Lung (tissue), 12 donors: ENCODE data around the gene LPGAT1. TPM values are rescaled to one million over a fixed set of nuclear protein-coding genes. Genes with fewer than 3 reads are reported as not detected.

Source experiments
- ATAC-seq: fragments of 200-7000 bp; cut with Tn5 transposase; one replicate; pipeline ENCODE4 v1.9.1; 2020; ENCODE audit warnings: moderate number of reproducible peaks; ENCODE audit not compliant: insufficient read depth, low FRiP score
- DNase-seq, 3 donors: peaks; one replicate each; pipeline ENCODE4 v3.0.0-alpha.2; 2013 to 2017
- H3K27ac ChIP-seq, 2 donors: one replicate each; pipeline ENCODE4 v1.5.1; 2013; ENCODE audit warnings: mild to moderate bottlenecking in 2 of 2, moderate library complexity in 2 of 2, control low read depth in 1 of 2, inconsistent platforms in 1 of 2, low read depth in 1 of 2, low read length in 1 of 2
- H3K27me3 ChIP-seq, 3 donors: one replicate each; pipeline ENCODE4 v1.5.1; 2013; ENCODE audit warnings: low read length in 2 of 3; ENCODE audit not compliant: control insufficient read depth in 3 of 3, insufficient read depth in 3 of 3
- H3K36me3 ChIP-seq, 4 donors: one replicate each; pipeline ENCODE4 v1.5.1; 2013; ENCODE audit warnings: low read length in 4 of 4, mild to moderate bottlenecking in 1 of 4, moderate library complexity in 1 of 4; ENCODE audit not compliant: control insufficient read depth in 4 of 4, insufficient read depth in 4 of 4
- H3K4me1 ChIP-seq, 5 donors: one replicate each; pipeline ENCODE4 v1.5.1; 2013; ENCODE audit warnings: low read length in 5 of 5, mild to moderate bottlenecking in 2 of 5, moderate library complexity in 1 of 5; ENCODE audit not compliant: control insufficient read depth in 5 of 5, insufficient read depth in 5 of 5
- H3K4me3 ChIP-seq: one replicate; pipeline ENCODE4 v1.5.1; 2013; ENCODE audit warnings: mild to moderate bottlenecking, control low read depth, moderate library complexity
- H3K9ac ChIP-seq, 2 donors: one replicate each; pipeline ENCODE4 v1.5.1; 2013; ENCODE audit warnings: low read length in 2 of 2, control low read depth in 1 of 2; ENCODE audit not compliant: insufficient read depth in 1 of 2
- H3K9me3 ChIP-seq, 4 donors: one replicate each; pipeline ENCODE4 v1.5.1; 2013; ENCODE audit warnings: low read length in 3 of 4, mild to moderate bottlenecking in 1 of 4, moderate library complexity in 1 of 4; ENCODE audit not compliant: control insufficient read depth in 4 of 4, insufficient read depth in 3 of 4
- WGBS, 2 donors: extraction: QIAGEN DNeasy Blood & Tissue Kit; methylation state at CpG; one replicate each; pipeline ENCODE4 v1.1.7; 2013; 5-methylcytosine and 5-hydroxymethylcytosine counted together
- polyA plus RNA-seq, 2 donors: library from polyadenylated mRNA; stranded (reverse); fragments of 200-250 nt; gene quantifications; one replicate each; pipeline ENCODE4 v1.2.1, GENCODE V29; 2013
- total RNA-seq, 2 donors: library from RNA; depleted of rRNA in 1 of 2; stranded (reverse); fragments of >200 nt in 1 of 2; gene quantifications; one replicate each; pipeline ENCODE4 v1.2.1, GENCODE V29; 2014 to 2021
- TF ChIP-seq, protein P1 (sequence below): IDR thresholded peaks from 2 replicates; pipeline ENCODE4 v1.5.1; 2012; ENCODE audit warnings: mild to moderate bottlenecking; ENCODE audit errors: control extremely low read depth, extremely low read depth
- donor health status: control.
- donor health status: control.
- donor health status: Bipolar disorder and iron deficiency.
- donor health status: healthy.
- donor health status: DM: yes; HTN: yes; CAD: no.

The LPGAT1 gene
- total and polyA plus RNA-seq, 4 donors, result 4.9 to 41.9 (median 25.5) TPM

DNA sequence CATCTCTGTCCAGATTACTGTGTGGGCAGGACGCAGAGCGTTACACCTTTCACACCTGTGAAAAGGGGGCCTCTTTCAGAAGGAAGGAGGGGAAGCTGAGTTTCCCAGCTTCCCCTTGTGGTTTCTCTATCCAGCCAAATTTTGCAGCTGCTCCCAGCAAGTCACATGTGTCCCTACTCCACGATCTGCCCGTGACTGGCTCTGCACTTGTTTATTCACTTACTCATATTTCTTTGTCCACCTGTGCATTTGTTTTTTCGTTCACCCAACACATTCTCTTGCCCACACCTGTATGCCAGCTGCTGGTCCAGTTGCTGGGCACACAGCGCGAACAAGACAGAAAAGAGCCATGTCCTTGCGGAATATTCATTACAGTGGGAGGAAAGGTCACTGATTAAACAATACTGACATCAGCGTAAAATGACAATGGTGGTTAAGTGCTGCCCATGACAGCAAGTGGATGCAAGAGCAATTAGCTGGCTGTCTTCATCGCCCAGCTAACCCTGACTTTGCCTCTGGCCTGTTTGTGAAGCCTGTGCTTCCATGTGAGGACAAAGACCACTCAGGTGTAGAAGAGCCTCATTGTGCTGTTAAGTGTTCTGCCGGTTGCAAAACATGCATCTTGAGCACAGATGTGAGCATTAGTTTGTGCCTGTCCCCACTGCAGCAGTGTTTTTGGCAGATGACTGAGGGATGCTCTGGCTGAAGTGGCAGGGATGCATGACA lies 126.6 kb downstream of the LPGAT1 start:
- Histone ChIP-seq H3K36me3 (no peaks in the 10 kb centered on the region), H3K27me3 (peaks cover 0 to 24% (median 0%) of the 10 kb centered on the region in 3 donors), H3K27ac (no peak overlapping the region), H3K4me1 (peaks cover 0 to 1% (median 0%) of the 10 kb centered on the region in 5 donors), H3K4me3 (no peak overlapping the region), H3K9me3 (peaks cover 0 to 3% (median 0%) of the 10 kb centered on the region in 4 donors), H3K9ac (no peak overlapping the region)
- 73 to 77% methylated on average over 11 of the region's 11 CpGs for WGBS, 2 donors
- ATAC-seq (no peak), DNase-seq (no peak)
- TF ChIP-seq, protein P1, sequence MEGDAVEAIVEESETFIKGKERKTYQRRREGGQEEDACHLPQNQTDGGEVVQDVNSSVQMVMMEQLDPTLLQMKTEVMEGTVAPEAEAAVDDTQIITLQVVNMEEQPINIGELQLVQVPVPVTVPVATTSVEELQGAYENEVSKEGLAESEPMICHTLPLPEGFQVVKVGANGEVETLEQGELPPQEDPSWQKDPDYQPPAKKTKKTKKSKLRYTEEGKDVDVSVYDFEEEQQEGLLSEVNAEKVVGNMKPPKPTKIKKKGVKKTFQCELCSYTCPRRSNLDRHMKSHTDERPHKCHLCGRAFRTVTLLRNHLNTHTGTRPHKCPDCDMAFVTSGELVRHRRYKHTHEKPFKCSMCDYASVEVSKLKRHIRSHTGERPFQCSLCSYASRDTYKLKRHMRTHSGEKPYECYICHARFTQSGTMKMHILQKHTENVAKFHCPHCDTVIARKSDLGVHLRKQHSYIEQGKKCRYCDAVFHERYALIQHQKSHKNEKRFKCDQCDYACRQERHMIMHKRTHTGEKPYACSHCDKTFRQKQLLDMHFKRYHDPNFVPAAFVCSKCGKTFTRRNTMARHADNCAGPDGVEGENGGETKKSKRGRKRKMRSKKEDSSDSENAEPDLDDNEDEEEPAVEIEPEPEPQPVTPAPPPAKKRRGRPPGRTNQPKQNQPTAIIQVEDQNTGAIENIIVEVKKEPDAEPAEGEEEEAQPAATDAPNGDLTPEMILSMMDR, result no peak

DNA sequence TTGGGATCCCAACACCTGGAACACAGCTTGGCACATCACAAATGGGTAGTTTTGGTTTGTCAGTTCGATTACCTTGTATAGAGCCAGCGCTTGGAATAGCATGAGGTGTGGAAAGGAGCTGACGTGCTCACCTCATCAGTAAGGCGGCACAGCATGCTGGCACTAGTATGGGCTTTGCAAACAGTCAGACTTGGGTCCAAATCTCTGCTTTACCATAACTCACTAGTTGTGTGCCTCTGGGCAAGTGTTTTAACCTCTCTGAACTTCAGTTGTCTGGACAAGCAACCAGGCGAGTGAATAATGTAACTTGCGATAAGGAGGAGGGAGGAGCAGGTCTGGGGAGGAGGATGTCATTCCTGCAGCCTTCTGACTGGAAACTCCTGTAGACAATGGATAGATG lies 128.8 kb downstream of the LPGAT1 start:
- TF ChIP-seq, protein P1, result no peak
- H3K9me3 ChIP-seq, result peaks cover 0 to 3% (median 0%) of the 10 kb centered on the region in 4 donors
- no peak overlapping the region for H3K4me3 ChIP-seq
- H3K36me3 ChIP-seq, result no peaks in the 10 kb centered on the region
- peaks cover 0 to 6% (median 0%) of the 10 kb centered on the region in 5 donors for H3K4me1 ChIP-seq
- WGBS, 2 donors, result 86 to 94% methylated on average over 6 of the region's 6 CpGs
- DNase-seq, result no peak
- no peak overlapping the region for H3K9ac ChIP-seq
- no peak for ATAC-seq
- peaks cover 0 to 25% (median 0%) of the 10 kb centered on the region in 3 donors for H3K27me3 ChIP-seq
- H3K27ac ChIP-seq, result no peak overlapping the region

DNA sequence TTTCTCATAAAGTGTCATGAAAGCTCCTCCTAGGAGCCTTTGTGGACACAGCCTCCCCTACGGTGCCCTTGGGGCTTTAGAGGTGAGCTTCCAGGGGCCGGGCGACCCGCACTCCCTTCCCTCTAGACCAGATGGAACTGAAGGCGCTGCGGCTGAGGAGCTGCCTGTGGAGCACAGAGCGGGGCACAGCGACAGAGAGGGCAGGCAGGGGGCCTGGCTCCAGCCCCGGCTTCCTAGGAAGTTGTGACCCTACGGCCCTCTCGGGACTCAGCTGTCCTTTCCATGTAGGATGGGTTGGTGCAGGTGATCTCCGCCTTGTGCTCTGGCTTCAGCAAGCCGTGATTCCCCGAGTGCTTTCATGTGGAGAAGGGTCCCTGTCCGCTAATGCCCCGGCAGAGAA lies 131.5 kb downstream of the LPGAT1 start:
- TF ChIP-seq, protein P1, result no peak
- H3K4me3 ChIP-seq, result no peak overlapping the region
- peaks cover 0 to 25% (median 0%) of the 10 kb centered on the region in 3 donors for H3K27me3 ChIP-seq
- DNase-seq (no peak), ATAC-seq (no peak)
- H3K9ac ChIP-seq, result no peak overlapping the region
- no peak overlapping the region for H3K27ac ChIP-seq
- no peaks in the 10 kb centered on the region for H3K9me3 ChIP-seq
- 61 to 68% methylated on average over 16 of the region's 16 CpGs for WGBS, 2 donors
- H3K36me3 ChIP-seq, result no peaks in the 10 kb centered on the region
- H3K4me1 ChIP-seq, result peaks cover 0 to 6% (median 0%) of the 10 kb centered on the region in 5 donors
